Natural killer cell treated with Interleukin-12 subunit alpha and Interleukin-12 subunit beta and Interleukin-15 and Interleukin-18, amount 100 ng/mL, for 72 hours (primary cell): Measurements from ENCODE around the gene STAMBP. TPM values are rescaled to one million over a fixed set of nuclear protein-coding genes. Genes with fewer than 3 reads are reported as not detected.

Experiments
- ATAC-seq, 2 donors: fragments of 150-1000 bp; cut with Tn5 transposase in 1 of 2; sonication (Bioruptor Pico), chemical (Tn5 transposase) in 1 of 2; 2 replicates each; pipeline ENCODE4 v1.10.0; 2021
- DNase-seq: peaks from one replicate; pipeline ENCODE4 v3.0.0; 2022; ENCODE audit warnings: low spot score
- H3K27ac Mint-ChIP-seq, 2 donors: 1 replicate in 1 of 2; 2 replicates in 1 of 2; pipeline ENCODE4 v1.8.0; 2022; ENCODE audit warnings: mixed read lengths in 2 of 2, mild to moderate bottlenecking in 1 of 2, moderate library complexity in 1 of 2
- H3K27me3 Mint-ChIP-seq, 2 donors: 1 replicate in 1 of 2; 2 replicates in 1 of 2; pipeline ENCODE4 v1.8.0; 2022; ENCODE audit warnings: mixed read lengths in 2 of 2
- H3K36me3 Mint-ChIP-seq: one replicate; pipeline ENCODE4 v1.8.0; 2022; ENCODE audit warnings: mixed read lengths
- H3K4me1 Mint-ChIP-seq, 2 donors: 1 replicate in 1 of 2; 2 replicates in 1 of 2; pipeline ENCODE4 v1.8.0; 2022; ENCODE audit warnings: low read depth in 2 of 2, mixed read lengths in 2 of 2, mild to moderate bottlenecking in 1 of 2
- H3K4me3 Mint-ChIP-seq: one replicate; pipeline ENCODE4 v1.8.0; 2022; ENCODE audit warnings: mixed read lengths
- H3K9me3 Mint-ChIP-seq: 2 replicates; pipeline ENCODE4 v1.8.0; 2022; ENCODE audit warnings: mixed read lengths
- total RNA-seq, 2 donors: library from RNA; stranded (reverse); gene quantifications; one replicate each; pipeline ENCODE4 v1.2.3, GENCODE V29; 2022

The STAMBP gene
- total RNA-seq, 2 donors from 2014 or later = 27.5 to 40.6 TPM

DNA sequence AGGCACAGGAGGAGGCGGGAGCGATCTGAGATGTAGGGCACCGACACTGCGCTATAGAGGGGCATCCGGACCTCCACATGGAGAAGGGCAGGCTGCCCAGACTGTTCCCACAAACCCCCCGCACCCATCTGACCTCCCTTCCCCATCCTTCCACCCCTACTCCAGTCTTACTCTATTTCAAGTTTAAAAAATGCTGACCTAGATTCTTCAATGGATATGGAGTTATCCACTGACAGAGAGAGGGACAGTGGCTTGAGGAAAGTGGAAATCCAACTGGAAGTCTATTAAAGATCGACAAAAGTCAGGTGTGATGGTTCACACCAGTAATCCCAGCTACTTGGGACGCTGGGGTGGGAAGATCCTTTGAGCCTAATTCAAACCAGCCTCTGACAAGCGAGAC is 92.8 kb downstream of the STAMBP start:
- H3K9me3 Mint-ChIP-seq = no peaks in the 10 kb centered on the region
- no peak overlapping the region for H3K4me3 Mint-ChIP-seq
- no peak for ATAC-seq
- peak overlapping the region; percentile 26 to 72 for H3K27ac Mint-ChIP-seq
- DNase-seq = no peak
- H3K27me3 Mint-ChIP-seq = no peaks in the 10 kb centered on the region
- H3K4me1 Mint-ChIP-seq = peaks cover 19 to 31% of the 10 kb centered on the region in 2 donors
- no peaks in the 10 kb centered on the region for H3K36me3 Mint-ChIP-seq

DNA sequence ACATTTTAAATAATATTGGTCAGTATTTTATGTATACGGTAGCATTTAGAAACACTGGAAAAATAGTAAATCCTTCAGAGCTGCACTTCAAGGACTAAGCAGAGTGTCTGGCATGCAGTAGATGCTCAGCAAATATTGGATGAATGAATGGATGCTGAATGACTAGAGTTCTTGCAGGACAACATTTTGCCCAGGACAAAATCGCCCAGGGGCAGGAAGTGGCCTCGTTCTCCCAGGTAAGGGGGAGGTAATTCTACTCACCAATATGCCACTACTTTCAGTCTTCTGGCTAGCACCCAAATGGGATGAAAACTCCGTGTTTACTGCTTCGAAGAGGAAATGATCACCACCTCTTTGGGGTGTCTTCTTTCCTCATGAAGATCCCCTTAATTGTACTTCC is 93.9 kb downstream of the STAMBP start:
- H3K27me3 Mint-ChIP-seq = no peaks in the 10 kb centered on the region
- no peak overlapping the region for H3K4me3 Mint-ChIP-seq

More for the DNA sequence above, 93.9 kb downstream of the STAMBP start:
- Mint-ChIP-seq H3K9me3 (no peaks in the 10 kb centered on the region), H3K27ac (peak overlapping the region in 1 of 2 donors; percentile 62), H3K36me3 (peaks cover 1% of the 10 kb centered on the region), H3K4me1 (peaks cover 17 to 28% of the 10 kb centered on the region in 2 donors)
- ATAC-seq (no peak), DNase-seq (no peak)

Other genes starting within 250 kb of the STAMBP start
- not detected for gene NAT8, start 186.5 kb upstream of the STAMBP start, total RNA-seq
- gene TPRKB, start 91.6 kb upstream of the STAMBP start, total RNA-seq = 10 to 100 TPM; 20.0 to 25.2 TPM
- 10 to 100 TPM; 30.7 to 50.1 TPM for gene DUSP11, start 48.9 kb upstream of the STAMBP start, total RNA-seq
- not detected for gene C2orf78, start 44.8 kb upstream of the STAMBP start, total RNA-seq
- gene ACTG2, start 64.0 kb downstream of the STAMBP start, total RNA-seq = not detected
- gene DGUOK, start 97.9 kb downstream of the STAMBP start, total RNA-seq = 10 to 100 TPM; 87.1 to 92.6 TPM
- 10 to 100 TPM; 29.3 to 70.3 TPM for gene TET3, start 155.9 kb downstream of the STAMBP start, total RNA-seq